Suprapubic skin (tissue), 4 donors: ENCODE results near the gene OR7D2.

ENCODE experiments used
- POLR2A ChIP-seq, 2 donors: fragments of 450-650 bp; IDR thresholded peaks; one replicate each; pipeline ENCODE4 v1.6.1; 2017; ENCODE audit warnings: antibody characterized with exemption in 2 of 2, mild to moderate bottlenecking in 2 of 2, moderate library complexity in 2 of 2
- POLR2AphosphoS5 ChIP-seq, 3 donors: sonication (generic); formaldehyde crosslinking; IDR thresholded peaks; one replicate each; pipeline ENCODE4 v1.6.1; 2017; ENCODE audit warnings: antibody characterized with exemption in 3 of 3
- TF ChIP-seq, protein P1 (sequence below), 2 donors: fragments of 200-600 bp in 1 of 2; fragments of 450-650 bp in 1 of 2; sonication (generic) in 1 of 2; IDR thresholded peaks; one replicate each; pipeline ENCODE4 v1.5.1; 2016 to 2019; ENCODE audit warnings: antibody characterized with exemption in 2 of 2, mild to moderate bottlenecking in 1 of 2, moderate library complexity in 1 of 2

DNA sequence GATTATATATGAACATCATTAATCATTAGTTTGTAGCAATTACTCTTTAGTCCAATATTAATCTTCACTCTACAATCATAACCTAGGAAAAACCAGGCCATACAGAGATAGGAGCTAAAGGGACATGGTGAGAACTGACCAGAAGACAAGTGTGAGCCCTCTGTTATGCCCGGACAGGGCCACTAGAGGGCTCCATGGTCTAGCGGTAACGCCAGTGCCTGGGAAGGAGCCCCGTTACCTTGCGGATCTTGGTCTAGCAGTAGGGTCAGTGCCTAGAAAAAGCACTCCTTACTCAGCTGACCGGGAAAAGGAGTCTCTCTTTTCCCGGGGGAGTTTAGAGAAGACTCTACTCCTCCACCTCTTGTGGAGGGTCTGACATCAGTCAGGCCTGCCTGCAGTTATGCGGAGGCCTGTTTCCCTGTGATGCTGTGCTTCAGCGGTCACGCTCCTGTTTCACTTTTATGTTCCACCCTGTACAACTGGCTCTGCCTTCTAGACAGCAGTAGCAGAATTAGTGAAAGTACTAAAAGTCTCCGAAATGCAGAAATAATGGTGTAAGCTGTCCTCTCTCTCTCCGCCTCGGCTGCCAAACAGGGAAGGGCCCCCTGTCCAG is 26.8 kb downstream of the OR7D2 start:
- no peak for TF ChIP-seq POLR2A (IDR thresholded peaks at IDR 0.05)
- TF ChIP-seq, protein P1, sequence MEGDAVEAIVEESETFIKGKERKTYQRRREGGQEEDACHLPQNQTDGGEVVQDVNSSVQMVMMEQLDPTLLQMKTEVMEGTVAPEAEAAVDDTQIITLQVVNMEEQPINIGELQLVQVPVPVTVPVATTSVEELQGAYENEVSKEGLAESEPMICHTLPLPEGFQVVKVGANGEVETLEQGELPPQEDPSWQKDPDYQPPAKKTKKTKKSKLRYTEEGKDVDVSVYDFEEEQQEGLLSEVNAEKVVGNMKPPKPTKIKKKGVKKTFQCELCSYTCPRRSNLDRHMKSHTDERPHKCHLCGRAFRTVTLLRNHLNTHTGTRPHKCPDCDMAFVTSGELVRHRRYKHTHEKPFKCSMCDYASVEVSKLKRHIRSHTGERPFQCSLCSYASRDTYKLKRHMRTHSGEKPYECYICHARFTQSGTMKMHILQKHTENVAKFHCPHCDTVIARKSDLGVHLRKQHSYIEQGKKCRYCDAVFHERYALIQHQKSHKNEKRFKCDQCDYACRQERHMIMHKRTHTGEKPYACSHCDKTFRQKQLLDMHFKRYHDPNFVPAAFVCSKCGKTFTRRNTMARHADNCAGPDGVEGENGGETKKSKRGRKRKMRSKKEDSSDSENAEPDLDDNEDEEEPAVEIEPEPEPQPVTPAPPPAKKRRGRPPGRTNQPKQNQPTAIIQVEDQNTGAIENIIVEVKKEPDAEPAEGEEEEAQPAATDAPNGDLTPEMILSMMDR (IDR thresholded peaks at IDR 0.05), result peak; percentile 32 to 87
- no peak for TF ChIP-seq POLR2AphosphoS5 (IDR thresholded peaks at IDR 0.05)
